ENCODE data around the gene H1-8. TPM values are rescaled to one million over a fixed set of nuclear protein-coding genes. Genes with fewer than 3 reads are reported as not detected.

The H1-8 gene
- total and polyA plus RNA-seq, 7 donors: not detected

- Histone ChIP-seq H3K27ac (no peak overlapping the region), H3K36me3 (no peaks in the 10 kb centered on the region), H3K9me3 (no peaks in the 10 kb centered on the region), H3K4me3 (no peak overlapping the region), H3K4me1 (no peaks in the 10 kb centered on the region), H3K27me3 (no peaks in the 10 kb centered on the region)
- WGBS, 2 donors: 92 to 94% methylated on average over 11 of the region's 11 CpGs
- TF ChIP-seq POLR2AphosphoS5 (IDR thresholded peaks at IDR 0.05) (no peak), EP300 (IDR thresholded peaks at IDR 0.05) (no peak), CTCF (IDR thresholded peaks at IDR 0.05) (no peak), POLR2A (IDR thresholded peaks at IDR 0.05) (no peak)
- intact Hi-C loops (cut with DNase I): no loop called here
- no peak for DNase-seq
Observed at GRCh38 chr3:129531699-129532098, 11.3 kb upstream of the H1-8 start.

GRCh38 chr3:129532261-129532660, 10.7 kb upstream of the H1-8 start:
- TF ChIP-seq EP300 (IDR thresholded peaks at IDR 0.05) (no peak), POLR2AphosphoS5 (IDR thresholded peaks at IDR 0.05) (no peak), POLR2A (IDR thresholded peaks at IDR 0.05) (no peak), CTCF (IDR thresholded peaks at IDR 0.05) (no peak)
- intact Hi-C loops (cut with DNase I): no loop called here
- no peak overlapping the region for H3K4me3 ChIP-seq
- H3K36me3 ChIP-seq: no peaks in the 10 kb centered on the region
- H3K27me3 ChIP-seq: no peaks in the 10 kb centered on the region
- no peak overlapping the region for H3K27ac ChIP-seq
- DNase-seq: no peak
- no peaks in the 10 kb centered on the region for H3K4me1 ChIP-seq
- 95 to 96% methylated on average over 20 of the region's 20 CpGs for WGBS, 2 donors
- no peaks in the 10 kb centered on the region for H3K9me3 ChIP-seq

- DNase-seq: no peak
- no peaks in the 10 kb centered on the region for H3K27me3 ChIP-seq
- H3K36me3 ChIP-seq: no peaks in the 10 kb centered on the region
- intact Hi-C loops (cut with DNase I): no loop called here
- no peaks in the 10 kb centered on the region for H3K4me1 ChIP-seq
- no peak overlapping the region for H3K27ac ChIP-seq
- no peaks in the 10 kb centered on the region for H3K9me3 ChIP-seq
- 94 to 95% methylated on average over 16 of the region's 16 CpGs for WGBS, 2 donors
- no peak for TF ChIP-seq EP300 (IDR thresholded peaks at IDR 0.05)
- no peak for TF ChIP-seq POLR2AphosphoS5 (IDR thresholded peaks at IDR 0.05)
- no peak for TF ChIP-seq POLR2A (IDR thresholded peaks at IDR 0.05)
- TF ChIP-seq CTCF (IDR thresholded peaks at IDR 0.05): no peak
- H3K4me3 ChIP-seq: no peak overlapping the region
Observed at GRCh38 chr3:129533406-129533805, 9.6 kb upstream of the H1-8 start.

GRCh38 chr3:129534428-129535027, 8.4 kb upstream of the H1-8 start:
- H3K9me3 ChIP-seq: no peaks in the 10 kb centered on the region
- TF ChIP-seq CTCF (IDR thresholded peaks at IDR 0.05) (no peak), EP300 (IDR thresholded peaks at IDR 0.05) (no peak), POLR2A (IDR thresholded peaks at IDR 0.05) (no peak), POLR2AphosphoS5 (IDR thresholded peaks at IDR 0.05) (no peak)
- H3K4me3 ChIP-seq: no peak overlapping the region
- intact Hi-C loops (cut with DNase I): no loop called here
- no peak overlapping the region for H3K27ac ChIP-seq
- 72 to 85% methylated on average over 4 of the region's 4 CpGs for WGBS, 2 donors
- no peak for DNase-seq
- no peaks in the 10 kb centered on the region for H3K27me3 ChIP-seq
- no peaks in the 10 kb centered on the region for H3K4me1 ChIP-seq
- no peaks in the 10 kb centered on the region for H3K36me3 ChIP-seq

- 89 to 96% methylated on average over 1 of the region's 1 CpG for WGBS, 2 donors
- TF ChIP-seq POLR2A (IDR thresholded peaks at IDR 0.05) (no peak), CTCF (IDR thresholded peaks at IDR 0.05) (no peak), POLR2AphosphoS5 (IDR thresholded peaks at IDR 0.05) (no peak), EP300 (IDR thresholded peaks at IDR 0.05) (no peak)
- H3K4me3 ChIP-seq: no peak overlapping the region
- H3K4me1 ChIP-seq: no peaks in the 10 kb centered on the region
- DNase-seq: no peak
- no peaks in the 10 kb centered on the region for H3K36me3 ChIP-seq
- no peaks in the 10 kb centered on the region for H3K9me3 ChIP-seq
- H3K27me3 ChIP-seq: no peaks in the 10 kb centered on the region
- intact Hi-C loops (cut with DNase I): no loop called here
- H3K27ac ChIP-seq: no peak overlapping the region
Observed at GRCh38 chr3:129535075-129535474, 7.9 kb upstream of the H1-8 start.
